HG02970 (cell line): ENCODE data around the gene KIF14.

Experiments used
- ATAC-seq: cut with Tn5 transposase; IDR thresholded peaks from one replicate; pipeline ENCODE4 v1.9.1; 2021; ENCODE audit warnings: mild to moderate bottlenecking, moderate library complexity, moderate number of reproducible peaks; ENCODE audit not compliant: unreplicated experiment, low FRiP score

Gene KIF14, protein sequence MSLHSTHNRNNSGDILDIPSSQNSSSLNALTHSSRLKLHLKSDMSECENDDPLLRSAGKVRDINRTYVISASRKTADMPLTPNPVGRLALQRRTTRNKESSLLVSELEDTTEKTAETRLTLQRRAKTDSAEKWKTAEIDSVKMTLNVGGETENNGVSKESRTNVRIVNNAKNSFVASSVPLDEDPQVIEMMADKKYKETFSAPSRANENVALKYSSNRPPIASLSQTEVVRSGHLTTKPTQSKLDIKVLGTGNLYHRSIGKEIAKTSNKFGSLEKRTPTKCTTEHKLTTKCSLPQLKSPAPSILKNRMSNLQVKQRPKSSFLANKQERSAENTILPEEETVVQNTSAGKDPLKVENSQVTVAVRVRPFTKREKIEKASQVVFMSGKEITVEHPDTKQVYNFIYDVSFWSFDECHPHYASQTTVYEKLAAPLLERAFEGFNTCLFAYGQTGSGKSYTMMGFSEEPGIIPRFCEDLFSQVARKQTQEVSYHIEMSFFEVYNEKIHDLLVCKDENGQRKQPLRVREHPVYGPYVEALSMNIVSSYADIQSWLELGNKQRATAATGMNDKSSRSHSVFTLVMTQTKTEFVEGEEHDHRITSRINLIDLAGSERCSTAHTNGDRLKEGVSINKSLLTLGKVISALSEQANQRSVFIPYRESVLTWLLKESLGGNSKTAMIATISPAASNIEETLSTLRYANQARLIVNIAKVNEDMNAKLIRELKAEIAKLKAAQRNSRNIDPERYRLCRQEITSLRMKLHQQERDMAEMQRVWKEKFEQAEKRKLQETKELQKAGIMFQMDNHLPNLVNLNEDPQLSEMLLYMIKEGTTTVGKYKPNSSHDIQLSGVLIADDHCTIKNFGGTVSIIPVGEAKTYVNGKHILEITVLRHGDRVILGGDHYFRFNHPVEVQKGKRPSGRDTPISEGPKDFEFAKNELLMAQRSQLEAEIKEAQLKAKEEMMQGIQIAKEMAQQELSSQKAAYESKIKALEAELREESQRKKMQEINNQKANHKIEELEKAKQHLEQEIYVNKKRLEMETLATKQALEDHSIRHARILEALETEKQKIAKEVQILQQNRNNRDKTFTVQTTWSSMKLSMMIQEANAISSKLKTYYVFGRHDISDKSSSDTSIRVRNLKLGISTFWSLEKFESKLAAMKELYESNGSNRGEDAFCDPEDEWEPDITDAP (N-terminal part only)

DNA sequence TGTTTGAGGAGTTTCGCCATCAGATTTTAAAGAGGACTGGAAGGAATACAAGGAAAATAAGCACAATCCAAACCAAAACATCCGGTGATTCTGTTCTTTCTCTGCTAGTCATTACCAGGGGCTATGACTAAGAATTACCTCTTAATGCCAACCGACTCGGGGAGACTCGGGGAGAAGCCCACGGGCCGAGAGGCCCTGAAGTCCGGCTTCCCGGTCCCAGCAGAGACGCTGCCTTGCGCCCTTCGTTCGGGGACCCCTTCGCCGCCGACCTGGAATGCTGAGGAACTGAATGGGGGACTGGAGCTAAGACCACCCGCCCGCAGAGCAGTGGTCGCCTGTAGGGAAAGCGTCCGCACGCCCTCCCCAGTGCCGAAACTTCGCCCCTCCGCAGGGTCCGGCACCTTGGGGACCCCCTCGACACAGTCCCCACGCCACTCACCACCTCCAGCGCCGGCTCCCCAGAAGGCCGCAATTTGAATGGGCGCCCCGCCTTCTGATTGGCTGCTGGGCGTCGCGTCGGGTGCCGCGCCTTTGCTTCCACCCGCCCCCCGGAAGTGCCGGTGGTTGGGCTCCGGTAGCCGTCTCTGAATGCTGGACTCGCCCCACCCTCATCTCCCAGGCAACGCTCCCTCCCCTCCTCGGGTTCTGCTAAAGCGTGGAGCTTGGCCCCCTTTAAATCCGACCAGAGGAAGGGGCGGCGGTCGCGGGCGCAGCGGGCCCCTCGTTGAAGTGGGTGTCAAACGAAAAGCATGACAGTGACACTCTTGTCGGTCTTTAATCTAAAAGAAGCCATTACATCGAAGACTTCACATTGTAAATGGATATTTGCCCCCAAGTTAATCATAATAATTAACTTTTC lies at the start of gene KIF14:
Gene KIF14, minus strand, starts transcription at position 479 of the 859 bp plus-strand sequence. CDS start 2,028 bp downstream, outside the sequence.
- ATAC-seq = peak; percentile 91

DNA sequence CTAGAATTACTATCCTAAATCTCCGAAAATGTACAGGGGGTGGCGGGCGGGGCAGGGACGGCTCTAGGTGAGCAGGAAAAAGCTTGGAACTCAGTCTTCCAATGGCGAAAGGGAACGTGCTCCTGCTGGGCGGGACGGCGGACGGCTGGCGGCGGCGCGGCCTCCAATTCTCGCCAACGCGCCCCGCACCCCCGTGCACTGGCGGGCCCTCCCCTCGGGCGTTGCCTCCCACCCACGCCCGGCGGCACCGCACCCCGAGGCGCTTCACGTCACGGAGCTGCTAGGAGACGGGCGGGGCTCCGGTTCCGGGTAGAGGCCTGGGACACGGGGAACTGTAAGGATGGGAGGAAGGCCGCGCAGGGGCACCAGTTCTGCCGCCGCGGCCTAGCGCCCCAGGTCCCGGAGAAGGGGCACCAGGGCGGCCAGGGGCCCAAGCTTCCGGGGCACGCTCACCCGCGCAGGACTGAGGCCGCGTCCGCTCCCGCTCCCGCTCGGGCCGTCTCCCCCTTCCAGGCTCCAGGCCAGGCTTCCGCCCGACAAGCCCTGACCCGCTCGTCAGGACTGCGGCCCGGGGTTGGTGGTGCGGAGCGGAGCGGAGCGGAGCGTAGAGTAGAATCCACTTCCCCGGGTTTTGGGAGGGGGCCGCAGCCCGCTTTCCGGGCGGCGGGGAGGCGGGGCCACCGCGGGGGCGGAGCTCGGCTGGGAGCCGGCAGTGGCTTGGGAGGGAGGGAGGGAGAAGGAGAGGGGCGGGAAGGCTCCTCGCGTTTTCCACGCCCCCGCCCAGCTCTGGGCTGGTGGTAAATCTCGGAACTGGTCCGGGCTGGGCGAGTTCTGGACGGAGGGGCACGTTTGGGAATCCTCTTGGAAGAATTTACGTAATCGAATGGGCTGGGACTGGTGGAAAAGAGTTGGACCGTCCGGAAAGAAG lies 49.0 kb upstream of the KIF14 start, which contains the start of gene DDX59:
Gene DDX59, minus strand, starts transcription at position 594 of the 928 bp plus-strand sequence. CDS start 3,167 bp downstream, outside the sequence.
- peak; percentile 79 for ATAC-seq

DNA sequence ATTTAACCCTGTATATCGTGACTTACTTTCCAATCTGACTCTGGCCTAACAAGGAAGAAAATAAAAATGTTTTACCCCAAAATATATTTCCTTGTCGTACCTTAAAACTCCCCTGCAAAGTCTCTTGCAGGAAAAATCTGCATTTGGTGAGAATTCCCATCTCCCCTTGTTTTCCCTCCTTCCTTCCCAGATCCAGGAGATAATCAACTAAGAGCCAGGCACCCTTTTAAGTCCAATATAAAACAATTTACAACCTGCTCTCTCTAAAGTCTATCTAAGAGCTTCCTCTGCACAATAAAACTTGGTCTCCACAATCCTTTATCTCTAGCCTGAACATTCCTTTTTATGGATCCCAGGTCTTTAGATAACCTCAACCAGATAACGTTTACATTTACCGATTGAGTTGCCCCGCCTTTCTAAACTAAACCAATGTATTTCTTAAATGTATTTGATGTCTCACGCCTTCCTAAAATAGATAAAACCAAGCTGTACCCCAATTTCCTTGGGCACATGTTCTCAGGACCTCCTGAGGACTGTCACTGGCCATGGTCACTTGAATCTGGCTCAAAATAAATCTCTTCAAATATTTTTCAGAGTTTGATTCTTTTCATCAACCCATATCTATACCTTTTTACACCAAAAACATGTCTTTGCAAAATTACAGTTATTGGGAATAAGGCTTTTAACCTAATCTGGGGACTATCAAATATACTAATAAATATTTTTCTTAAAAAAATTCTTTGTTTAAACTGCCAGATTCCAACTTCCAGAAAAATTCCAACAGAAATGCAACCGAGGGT lies 48.2 kb upstream of the KIF14 start:
- ATAC-seq = no peak

DNA sequence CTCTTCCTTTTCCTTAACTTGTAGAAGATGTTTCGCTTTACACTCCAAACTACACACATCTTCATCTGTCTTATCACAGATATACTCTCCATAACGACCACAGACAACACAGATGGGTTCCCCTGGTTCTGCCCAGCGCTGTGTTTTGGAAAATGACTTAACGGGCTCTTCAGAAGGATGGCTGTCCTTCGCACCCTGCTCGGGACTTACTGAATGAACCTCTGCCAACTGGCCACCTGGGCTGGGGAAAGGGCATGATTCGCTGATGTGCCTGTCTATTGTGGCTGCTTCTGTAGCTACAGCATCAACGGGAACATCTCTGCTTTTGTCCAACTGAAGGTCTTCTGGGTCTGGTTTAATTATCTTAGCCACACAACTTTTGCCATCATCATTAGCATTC lies 45.8 kb upstream of the KIF14 start:
- no peak for ATAC-seq

DNA sequence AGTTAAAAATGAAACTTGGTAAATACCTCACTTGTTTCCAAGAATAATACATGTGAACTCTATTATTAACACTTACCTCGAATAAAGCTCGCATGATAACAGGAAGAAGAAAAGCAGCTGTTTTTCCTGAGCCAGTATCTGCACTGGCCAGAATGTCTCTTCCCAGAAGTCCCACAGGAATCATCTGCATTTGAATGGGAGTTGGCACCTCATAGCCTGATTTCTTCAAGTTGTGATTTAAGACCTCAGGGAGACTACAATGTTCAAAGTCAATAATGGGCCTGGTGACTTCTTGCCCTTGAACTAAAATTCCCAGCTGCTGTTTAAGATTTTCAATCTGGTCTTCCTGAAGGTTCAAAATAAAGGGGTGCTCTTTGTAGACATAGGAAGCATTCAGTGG lies 45.3 kb upstream of the KIF14 start:
- no peak for ATAC-seq

DNA sequence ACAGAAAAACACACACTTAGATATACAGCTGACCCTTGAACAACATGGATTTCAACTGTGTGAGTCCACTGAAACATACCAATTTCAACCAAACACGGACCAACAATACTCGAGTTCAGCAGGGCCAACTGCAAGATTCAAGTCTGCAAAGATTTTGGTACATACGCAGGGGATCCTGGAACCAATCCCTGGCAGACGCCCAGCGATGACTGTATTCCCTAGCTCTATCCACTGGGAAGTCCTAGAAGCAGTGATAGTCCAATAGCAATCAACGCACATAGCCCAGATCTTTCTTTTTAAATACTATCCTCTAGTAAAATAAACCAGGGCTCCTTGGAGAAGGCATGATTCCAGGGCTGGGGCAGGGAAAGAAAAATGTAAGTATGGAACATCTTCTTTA lies 40.2 kb upstream of the KIF14 start:
- no peak for ATAC-seq

DNA sequence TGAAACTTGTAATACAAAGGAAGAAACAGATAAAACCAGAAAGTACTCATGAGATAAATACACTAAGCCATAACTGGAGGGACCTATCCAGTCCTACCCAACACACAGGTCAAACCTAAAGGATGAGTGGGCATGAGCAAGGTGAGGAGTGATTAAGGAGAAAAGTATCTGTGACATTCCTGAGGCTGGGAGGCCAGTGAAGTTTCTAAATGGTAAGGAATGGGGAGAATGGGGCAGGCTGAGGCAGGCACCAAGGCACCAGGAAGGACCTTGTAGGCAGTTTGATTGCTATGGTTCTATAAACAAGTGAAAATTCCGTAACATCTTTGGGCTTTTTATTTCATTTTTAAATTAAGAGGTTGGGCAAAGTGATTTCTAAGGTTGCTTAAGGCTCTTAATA lies 38.7 kb upstream of the KIF14 start:
- no peak for ATAC-seq

DNA sequence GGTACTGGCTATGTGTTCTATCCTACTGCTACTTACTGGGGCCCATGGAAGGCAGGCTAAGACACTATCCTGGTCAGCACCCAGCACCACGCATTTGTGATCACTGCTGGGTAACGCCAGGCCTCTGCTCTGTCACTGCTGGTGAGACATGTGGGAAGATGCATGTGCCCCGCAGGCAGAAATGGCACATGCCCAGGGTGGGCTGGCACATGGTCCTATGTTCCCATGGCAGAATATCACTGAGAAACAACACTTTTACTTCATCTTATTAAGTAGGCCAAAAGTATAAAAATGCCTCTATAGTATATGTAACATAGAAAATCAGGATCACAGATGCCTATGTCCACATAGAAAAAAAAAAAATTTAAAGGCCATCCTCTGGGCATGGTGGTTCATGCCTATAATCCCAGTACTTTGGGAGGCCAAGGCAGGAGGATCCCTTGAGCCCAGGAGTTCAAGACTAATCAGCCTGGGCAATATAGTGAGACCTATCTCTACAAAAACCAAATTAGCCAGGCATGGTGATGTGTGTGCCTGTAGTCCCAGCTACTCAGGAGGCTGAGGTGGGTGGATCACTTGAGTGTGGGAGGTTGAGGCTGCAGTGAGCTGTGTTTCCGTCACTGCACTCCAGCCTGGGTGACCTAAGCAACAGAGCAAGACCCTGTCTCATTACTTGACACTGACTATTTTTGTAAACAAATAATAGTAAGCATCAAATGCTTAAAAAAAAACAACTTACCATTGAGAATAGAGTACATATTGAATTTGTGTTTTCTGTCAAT lies 37.7 kb upstream of the KIF14 start:
- ATAC-seq = no peak

DNA sequence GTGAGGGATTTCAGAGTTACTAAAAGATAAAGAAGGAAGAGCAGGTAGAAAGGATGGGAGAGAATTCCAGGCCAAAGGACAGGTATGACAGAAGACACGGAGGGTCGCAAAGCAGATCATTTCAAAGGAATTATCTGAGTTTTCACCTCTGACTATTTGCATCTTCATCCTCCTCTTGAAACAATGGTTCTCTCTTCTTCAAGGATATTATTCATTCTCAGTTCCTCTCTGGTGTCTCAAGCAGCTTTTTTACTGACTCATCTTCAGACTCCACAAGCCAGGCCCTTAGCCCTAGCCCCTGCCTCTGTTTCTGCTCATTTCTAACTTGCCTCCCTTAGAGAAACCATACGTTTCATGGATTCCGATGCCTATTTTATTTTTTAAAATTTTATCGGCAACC lies 34.1 kb upstream of the KIF14 start:
- peak; percentile 65 for ATAC-seq

DNA sequence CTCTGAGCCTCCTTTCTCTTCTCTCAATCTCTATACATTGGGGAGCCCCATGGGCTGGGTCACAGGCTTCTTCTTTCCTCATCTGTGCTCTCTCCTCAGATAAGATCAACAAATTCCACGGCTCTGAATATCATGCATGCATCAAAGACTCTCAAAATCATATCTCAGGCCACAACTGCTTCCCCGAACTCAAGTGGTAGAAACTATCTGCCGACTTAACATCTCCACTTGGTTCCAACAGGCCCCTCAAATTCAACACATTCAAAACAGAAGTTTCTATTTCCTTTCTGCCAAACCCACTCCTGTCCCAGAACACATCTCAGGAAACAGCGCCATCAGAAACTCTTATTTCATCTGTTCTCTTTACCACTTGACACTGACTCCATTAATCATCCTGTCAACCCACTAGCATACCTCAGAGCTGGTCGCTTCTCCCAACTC lies 32.5 kb upstream of the KIF14 start:
- ATAC-seq = no peak

DNA sequence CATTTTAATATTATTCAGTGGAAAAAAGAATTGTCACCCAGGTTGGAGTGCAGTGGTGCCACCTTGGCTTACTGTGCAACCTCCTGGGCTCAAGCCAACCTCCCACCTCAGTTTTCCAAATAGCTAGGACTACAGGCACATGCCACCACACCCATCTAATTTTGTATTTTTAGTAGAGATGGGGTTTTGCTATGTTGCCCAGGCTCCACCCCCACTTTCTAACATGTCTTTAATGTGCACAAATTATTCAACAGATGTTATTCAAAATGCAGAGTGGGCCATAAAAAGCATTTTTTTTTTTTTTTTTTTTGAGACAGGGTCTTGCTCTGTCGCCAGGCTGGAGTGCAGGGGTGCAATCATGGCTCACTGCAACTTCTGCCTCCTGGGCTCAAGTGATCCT lies 31.8 kb upstream of the KIF14 start:
- ATAC-seq = no peak

DNA sequence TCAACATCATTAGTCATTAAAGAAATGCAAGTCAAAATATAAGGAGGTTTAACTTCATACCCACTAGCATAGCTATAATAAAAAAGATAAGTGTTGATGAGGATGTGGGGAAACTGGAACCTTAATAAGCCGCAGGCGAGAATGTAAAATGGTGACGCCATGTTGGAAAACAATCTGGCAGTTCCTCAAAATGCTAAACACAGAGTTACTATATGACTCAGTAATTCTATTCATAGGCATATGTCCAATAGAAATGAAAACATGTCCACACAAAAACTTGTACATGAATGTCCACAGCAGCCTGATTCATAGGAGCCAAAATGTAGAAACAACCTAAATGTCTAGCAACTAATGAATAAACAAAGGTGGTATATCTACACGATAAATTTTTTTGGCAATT lies 26.0 kb upstream of the KIF14 start:
- no peak for ATAC-seq

DNA sequence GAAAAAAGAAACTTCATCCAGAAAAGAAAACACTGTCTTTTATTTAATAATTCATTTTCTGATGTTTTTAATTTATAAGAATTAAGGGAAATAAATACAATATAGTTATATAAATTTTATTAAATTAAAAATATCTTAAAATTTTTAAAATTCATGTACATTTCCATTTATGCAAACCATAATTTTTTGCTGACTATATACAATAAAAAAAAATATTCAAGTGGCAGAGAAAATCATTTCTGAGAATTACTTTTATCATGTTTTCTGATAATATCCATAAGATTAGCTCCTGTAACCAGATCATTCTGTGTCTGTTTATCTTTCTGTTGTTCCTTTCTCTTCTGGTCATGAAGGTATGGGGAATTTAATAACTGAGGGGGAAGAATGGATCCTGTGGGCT lies 23.5 kb upstream of the KIF14 start:
- ATAC-seq = no peak

DNA sequence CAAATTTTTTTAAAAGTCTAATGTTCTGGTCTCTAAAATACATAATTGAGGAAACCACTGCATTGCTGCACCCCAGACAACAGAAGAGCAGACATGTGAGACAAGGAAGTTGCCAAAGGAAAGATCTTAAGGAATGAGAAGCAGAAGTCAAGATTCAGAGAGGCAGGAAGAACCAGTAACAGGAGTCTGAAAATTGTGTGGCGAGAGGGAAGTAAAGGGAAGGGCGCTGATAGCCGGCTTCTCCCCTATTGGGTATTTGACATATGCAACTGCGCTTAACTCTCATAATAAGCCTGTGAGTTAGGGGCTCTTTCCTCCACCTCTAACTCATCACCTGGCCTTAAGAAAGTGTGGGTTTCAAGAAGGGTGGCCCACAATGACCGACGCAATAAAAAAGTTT lies 21.9 kb upstream of the KIF14 start:
- ATAC-seq = no peak

DNA sequence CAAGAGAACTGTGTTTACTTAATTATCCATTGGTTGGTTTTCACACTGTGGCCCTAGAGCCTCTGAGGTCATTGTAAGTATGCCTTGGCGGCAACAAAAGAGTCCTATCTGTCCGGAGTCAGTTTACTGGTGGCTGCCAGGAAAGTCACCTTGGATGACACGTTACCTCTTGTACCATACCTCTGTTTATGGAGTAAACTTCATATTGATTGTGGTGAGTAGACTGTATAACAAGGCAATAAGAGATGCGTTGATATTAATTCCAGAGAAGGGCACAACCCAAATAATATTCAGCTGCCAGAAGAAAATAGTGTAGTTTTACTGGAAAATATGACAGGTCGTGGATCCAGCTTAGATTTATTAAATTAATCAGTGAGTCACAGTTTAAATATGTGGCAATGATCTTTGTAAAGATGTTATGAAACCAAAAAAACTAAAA lies 20.4 kb upstream of the KIF14 start:
- ATAC-seq = no peak

DNA sequence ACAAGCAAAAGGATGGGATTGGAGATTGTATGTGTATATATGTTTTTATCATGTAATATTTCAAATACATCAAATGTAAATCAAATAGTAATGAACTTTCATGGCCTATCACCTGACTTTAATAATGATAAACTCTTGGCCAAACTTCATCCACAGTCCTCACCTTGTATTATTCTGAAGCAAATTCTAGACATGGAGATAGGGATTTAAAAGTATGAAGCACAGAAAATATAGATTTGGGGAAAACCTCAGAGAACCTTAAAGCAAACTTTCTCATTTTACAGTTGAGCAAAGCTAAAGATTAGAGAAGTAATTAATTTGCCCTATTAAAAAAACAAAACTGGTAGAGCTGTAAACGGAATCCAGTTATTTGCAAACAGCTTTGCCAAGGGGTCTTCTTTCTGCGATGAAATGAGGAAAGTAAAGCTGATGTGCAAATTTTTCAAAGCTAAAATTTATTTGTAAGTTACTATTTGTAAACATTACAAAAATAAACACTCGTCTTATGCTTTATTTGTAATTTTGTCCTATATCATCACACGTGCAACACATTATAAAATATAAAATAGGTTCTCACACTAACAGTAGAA lies 19.9 kb upstream of the KIF14 start:
- no peak for ATAC-seq

DNA sequence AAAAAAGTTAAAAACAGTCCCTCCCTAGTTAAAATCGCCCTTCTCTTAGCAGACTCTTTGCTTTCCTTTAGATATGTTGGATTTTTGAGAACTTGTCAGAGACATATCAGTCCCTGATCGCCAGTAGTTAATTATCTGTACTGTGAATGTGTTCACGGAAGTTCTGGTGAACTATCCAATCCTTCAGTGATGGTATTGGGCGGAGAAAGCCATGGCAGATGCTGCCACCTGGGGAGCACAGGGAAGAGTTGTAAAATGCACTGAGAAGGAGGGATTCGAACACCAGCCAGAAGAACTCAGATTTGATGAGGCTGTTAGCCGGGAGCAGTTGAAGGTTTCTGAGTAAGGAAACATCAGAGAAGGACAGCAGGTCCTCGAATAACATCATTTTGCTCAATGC lies 17.5 kb upstream of the KIF14 start:
- ATAC-seq = no peak
